Lower leg skin (tissue), 4 donors: Measurements from ENCODE around the gene NOL12. TPM values are rescaled to one million over a fixed set of nuclear protein-coding genes. Genes with fewer than 3 reads are reported as not detected.

ENCODE experiments used
- DNase-seq, 2 donors: peaks; one replicate each; pipeline ENCODE4 v3.0.0-alpha.2; 2019; ENCODE audit warnings: low spot score in 2 of 2
- H3K4me3 ChIP-seq: fragments of 200-600 bp; sonication (generic); 2 replicates; pipeline ENCODE4 v1.5.1; 2017; ENCODE audit warnings: mild to moderate bottlenecking, low read depth; ENCODE audit not compliant: poor library complexity, severe bottlenecking
- POLR2A ChIP-seq, 2 donors: fragments of 450-650 bp; IDR thresholded peaks; one replicate each; pipeline ENCODE4 v1.6.1; 2016 to 2017; ENCODE audit warnings: antibody characterized with exemption in 2 of 2, mild to moderate bottlenecking in 1 of 2, moderate library complexity in 1 of 2
- WGBS, 2 donors: methylation state at CpG; one replicate each; pipeline ENCODE4 v1.1.5; 2018; 5-methylcytosine and 5-hydroxymethylcytosine counted together
- intact Hi-C: fragments of 100-400 bp; cut with DNase I; formaldehyde crosslinking; loops from one replicate; pipeline ENCODE4 v1.15.0; 2023; ENCODE audit warnings: low total_unique reads
- total RNA-seq, 4 donors: library from RNA; depleted of rRNA; stranded (reverse); fragments of >200 nt; gene quantifications; one replicate each; pipeline ENCODE4 v1.1.0, GENCODE V29; 2016
- TF ChIP-seq, protein P1 (sequence below), 3 donors: fragments of 450-650 bp; IDR thresholded peaks; one replicate each; pipeline ENCODE4 v1.5.1; 2016; ENCODE audit warnings: antibody characterized with exemption in 3 of 3, mild to moderate bottlenecking in 3 of 3, moderate library complexity in 2 of 3

NOL12 gene, protein sequence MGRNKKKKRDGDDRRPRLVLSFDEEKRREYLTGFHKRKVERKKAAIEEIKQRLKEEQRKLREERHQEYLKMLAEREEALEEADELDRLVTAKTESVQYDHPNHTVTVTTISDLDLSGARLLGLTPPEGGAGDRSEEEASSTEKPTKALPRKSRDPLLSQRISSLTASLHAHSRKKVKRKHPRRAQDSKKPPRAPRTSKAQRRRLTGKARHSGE
- total RNA-seq = 10 to 100 TPM; 24.3 to 72.3 (median 36.1) TPM

DNA sequence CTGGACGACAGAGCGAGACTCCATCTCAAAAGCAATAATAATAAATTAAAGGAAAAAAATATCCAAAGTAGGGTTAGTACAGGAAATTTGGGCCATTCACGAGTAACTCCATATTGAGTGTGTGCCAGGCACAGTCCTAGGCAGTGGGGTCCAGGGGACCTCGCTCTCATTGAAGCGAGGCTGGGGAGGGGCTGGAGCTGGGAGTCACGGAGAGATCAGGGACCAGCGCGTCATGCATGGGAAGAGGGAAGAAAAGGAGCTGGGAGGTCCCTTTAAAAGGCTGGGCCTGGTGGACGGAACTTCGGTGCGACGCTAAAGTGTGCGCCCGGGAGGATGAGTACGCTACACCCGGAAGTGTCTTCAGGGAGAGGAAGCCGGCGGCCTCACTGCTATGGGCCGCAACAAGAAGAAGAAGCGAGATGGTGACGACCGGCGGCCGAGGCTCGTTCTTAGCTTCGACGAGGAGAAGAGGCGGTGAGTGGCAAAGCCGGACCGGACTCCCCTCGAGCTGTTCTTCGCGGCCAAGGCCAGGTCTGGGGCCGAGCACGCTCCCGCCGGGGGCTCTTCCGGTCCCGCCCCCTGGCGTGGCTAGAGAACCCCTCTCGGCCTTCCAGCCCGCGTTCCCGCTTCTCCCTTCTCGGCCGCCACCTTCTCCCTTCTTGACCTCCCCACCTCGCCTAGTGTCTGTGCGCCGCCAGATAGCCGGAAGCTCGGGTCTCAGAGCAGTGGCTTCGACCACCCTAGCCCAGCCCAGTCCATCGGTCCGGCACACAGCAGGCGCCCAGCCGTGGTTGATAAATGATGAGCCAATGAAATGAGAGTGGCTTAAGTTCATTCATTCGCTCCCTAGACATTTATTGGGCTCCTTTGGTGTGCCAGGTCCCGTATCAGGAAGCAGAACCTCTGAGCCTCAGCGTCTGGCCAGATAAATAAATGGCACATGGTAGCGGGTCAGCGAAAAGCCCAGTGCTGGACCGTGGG, at the start of gene NOL12:
Gene NOL12 (plus strand): TSS at position 342 of the 981 bp plus-strand sequence. CDS start 50 bp downstream, at position 392.
- 1 to 3% methylated on average over 50 to 57 of the region's 62 CpGs for WGBS, 2 donors
- intact Hi-C loops = no loop called here
- peak; percentile 74 to 95 for DNase-seq
- TF ChIP-seq, protein P1, sequence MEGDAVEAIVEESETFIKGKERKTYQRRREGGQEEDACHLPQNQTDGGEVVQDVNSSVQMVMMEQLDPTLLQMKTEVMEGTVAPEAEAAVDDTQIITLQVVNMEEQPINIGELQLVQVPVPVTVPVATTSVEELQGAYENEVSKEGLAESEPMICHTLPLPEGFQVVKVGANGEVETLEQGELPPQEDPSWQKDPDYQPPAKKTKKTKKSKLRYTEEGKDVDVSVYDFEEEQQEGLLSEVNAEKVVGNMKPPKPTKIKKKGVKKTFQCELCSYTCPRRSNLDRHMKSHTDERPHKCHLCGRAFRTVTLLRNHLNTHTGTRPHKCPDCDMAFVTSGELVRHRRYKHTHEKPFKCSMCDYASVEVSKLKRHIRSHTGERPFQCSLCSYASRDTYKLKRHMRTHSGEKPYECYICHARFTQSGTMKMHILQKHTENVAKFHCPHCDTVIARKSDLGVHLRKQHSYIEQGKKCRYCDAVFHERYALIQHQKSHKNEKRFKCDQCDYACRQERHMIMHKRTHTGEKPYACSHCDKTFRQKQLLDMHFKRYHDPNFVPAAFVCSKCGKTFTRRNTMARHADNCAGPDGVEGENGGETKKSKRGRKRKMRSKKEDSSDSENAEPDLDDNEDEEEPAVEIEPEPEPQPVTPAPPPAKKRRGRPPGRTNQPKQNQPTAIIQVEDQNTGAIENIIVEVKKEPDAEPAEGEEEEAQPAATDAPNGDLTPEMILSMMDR (IDR thresholded peaks at IDR 0.05) = no peak
- TF ChIP-seq POLR2A (IDR thresholded peaks at IDR 0.05) = no peak
- H3K4me3 ChIP-seq = peak within 1 kb of the TSS; percentile 86

DNA sequence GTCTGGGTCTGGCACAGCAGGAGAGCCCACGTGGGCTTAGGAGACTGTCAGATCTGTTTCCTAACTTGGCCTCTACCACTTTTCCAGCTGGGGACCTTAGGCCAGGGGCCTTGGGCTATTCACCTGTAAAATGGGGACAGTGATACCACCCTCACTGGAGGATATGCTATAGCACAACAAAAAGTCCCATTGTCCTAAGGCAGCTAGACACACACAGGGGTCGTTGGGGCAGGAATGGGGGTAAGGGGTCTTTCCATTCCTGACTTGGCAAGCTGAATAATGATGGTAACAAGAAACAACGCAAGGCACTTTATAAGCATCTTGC, 49.2 kb upstream of the NOL12 start:
- no peak for DNase-seq
- intact Hi-C loops = no loop called here
- H3K4me3 ChIP-seq = no peak overlapping the region
- 73 to 86% methylated on average over 2 to 3 of the region's 3 CpGs for WGBS, 2 donors
- TF ChIP-seq, protein P1 (IDR thresholded peaks at IDR 0.05) = no peak
- no peak for TF ChIP-seq POLR2A (IDR thresholded peaks at IDR 0.05)

DNA sequence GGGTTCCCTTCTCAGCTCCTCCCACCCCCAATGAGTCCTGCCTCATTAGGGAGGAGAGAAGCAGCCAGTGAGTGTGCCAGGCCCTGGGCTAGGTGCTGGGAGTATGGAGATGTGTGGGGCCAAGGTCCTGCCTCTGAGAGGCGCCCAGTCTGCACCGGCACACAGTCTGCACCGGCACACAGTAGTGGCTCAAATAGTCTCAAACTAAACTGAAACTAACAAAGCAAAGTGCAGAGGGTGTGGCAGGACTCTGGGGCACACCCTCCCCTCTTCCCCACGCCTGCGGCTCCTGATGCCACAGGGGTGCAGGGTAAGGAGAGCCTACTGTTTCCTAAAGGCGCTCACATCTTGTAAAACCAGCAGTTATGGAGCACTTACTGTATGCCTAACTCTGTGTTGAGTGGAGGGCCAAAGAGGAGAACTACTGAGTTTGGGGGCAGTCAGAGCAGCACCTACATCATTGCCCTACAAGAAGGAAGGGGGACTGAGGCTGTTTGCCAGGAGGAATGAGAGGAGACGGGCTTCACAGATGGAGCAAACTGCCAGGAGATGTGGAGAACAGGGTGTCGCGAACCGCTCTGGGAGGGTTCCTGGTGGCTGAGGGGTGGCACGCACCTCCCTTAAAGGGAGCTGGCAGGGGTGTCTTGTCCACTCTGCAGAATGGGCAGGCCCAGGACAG, 47.6 kb upstream of the NOL12 start:
- H3K4me3 ChIP-seq = no peak overlapping the region
- WGBS, 2 donors = 30 to 39% methylated on average over 11 of the region's 11 CpGs
- TF ChIP-seq POLR2A (IDR thresholded peaks at IDR 0.05) = no peak
- TF ChIP-seq, protein P1 (IDR thresholded peaks at IDR 0.05) = no peak
- intact Hi-C loops = no loop called here
- no peak for DNase-seq

DNA sequence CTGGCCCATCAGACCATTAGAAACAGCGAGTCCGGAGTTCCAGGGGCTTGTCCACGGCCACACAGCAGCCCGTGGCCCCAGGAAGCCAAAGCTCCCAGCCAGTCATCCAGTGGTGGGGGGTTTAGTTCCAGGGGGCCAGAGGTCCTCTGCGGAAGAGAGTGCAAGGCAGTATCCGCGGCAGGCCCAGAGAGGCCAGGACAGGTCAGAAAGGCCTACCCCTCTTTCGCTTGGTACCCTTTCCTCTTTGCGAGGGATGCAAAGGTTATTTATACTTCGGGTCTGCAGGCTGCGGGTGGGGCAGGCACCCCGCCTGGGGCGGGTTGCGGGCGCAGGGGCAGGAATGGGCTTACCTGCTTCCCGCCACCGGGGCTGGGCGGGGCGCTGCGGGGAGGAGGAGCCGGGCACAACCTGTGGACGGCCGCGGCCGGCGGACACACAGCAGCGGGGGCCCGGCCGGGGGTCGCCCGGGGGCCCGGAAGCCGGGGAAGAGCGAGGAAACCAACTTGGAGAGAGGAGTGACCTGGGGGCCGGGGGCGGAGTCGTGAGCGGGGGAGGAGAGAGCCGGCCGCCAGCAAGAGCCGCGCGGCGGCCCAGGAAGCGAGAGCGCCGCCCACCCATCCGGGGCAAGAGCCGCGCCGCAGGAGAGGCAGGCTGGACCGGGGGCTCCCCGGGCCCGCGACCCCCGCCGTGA, 46.9 kb upstream of the NOL12 start, which contains the start of gene SH3BP1:
Gene SH3BP1 (plus strand): TSS at position 600 of the 691 bp plus-strand sequence. CDS start 119 bp downstream, outside the sequence.
- no peak for DNase-seq
- no peak for TF ChIP-seq POLR2A (IDR thresholded peaks at IDR 0.05)
- TF ChIP-seq, protein P1 (IDR thresholded peaks at IDR 0.05) = no peak
- WGBS, 2 donors = 0 to 11% methylated on average over 12 to 29 of the region's 57 CpGs
- intact Hi-C loops = no loop called here
- H3K4me3 ChIP-seq = peak within 1 kb of the TSS; percentile 42
